Measurements from ENCODE around the gene COMMD3. TPM values are rescaled to one million over a fixed set of nuclear protein-coding genes. Genes with fewer than 3 reads are reported as not detected.

The COMMD3 gene
- total and polyA plus RNA-seq, 2 of the 8 experiments (the other 6 are each of a cell fraction or from before 2014, with no cell fraction given) = 2.3 to 2.7 TPM

DNA sequence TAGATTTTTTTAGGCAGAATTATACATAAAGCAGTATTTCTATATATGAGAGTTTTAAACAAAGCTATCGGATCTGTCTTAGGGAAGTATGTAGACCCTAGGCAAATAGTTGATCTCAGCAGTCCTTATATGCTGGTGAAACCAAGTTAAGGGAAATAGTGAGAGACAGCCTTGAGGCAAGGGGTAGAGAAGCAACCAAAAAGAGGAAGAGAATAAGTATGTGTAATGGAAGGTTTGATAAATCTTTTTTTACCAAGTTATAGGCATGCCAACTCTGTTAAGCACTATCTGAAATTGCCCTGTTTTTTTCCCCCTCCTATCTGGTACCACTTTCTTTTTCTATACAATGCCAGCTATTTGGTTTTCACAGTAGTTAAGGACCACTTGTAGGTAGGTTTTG lies 49.0 kb downstream of the COMMD3 start:
- no peak overlapping the region for H4K91ac ChIP-seq (replicated peaks; ENCODE audit: insufficient read length, low read length)
- H3K27ac ChIP-seq (ENCODE audit: low read depth, low read length) = no peak overlapping the region
- H3K27me3 ChIP-seq (replicated peaks in 1 of 4; ENCODE audit: control insufficient read depth in 3 of 4, extremely low read depth in 1 of 4, insufficient read depth in 3 of 4, low read length in 3 of 4) = no peaks in the 10 kb centered on the region
- H3K56ac ChIP-seq (replicated peaks; ENCODE audit: insufficient read length, low read depth, low read length) = no peak overlapping the region
- H2BK5ac ChIP-seq (ENCODE audit: low read depth, low read length) = no peak overlapping the region
- H4K8ac ChIP-seq (ENCODE audit: extremely low read depth, insufficient read depth, low read length) = no peak overlapping the region
- DNase-seq (ENCODE audit: low read depth in 1 of 2, low spot score in 2 of 2) = no peak
- no peak overlapping the region for H3K4me3 ChIP-seq (ENCODE audit: extremely low read depth in 1 of 4, insufficient read depth in 2 of 4, low read depth in 3 of 4, low read length in 4 of 4)
- H3K4me1 ChIP-seq (replicated peaks in 1 of 4; ENCODE audit: control insufficient read depth in 3 of 4, insufficient read depth in 4 of 4, low read length in 3 of 4) = no peaks in the 10 kb centered on the region
- H2BK120ac ChIP-seq (replicated peaks; ENCODE audit: low read depth, low read length) = no peak overlapping the region
- no peaks in the 10 kb centered on the region for H3K79me2 ChIP-seq (ENCODE audit: control insufficient read depth in 1 of 2, insufficient read depth in 2 of 2, low read length in 2 of 2)
- H3K4me2 ChIP-seq (ENCODE audit: insufficient read depth in 1 of 2, low read depth in 2 of 2, low read length in 2 of 2) = no peak overlapping the region
- H2BK15ac ChIP-seq (ENCODE audit: low read length) = no peak overlapping the region
- H3K9me3 ChIP-seq (ENCODE audit: insufficient read depth in 2 of 2, low read depth in 1 of 2, low read length in 1 of 2) = no peaks in the 10 kb centered on the region
- TF ChIP-seq SRF (IDR thresholded peaks at IDR 0.05; ENCODE audit: low read depth, low read length) (no peak), POLR2A (IDR thresholded peaks at IDR 0.05; ENCODE audit: control extremely low read depth in 1 of 2, low read depth in 2 of 2, low read length in 2 of 2) (no peak), GTF2F1 (IDR thresholded peaks at IDR 0.05; ENCODE audit: borderline replicate concordance, low read depth, low read length) (no peak), CBX8 (IDR thresholded peaks at IDR 0.05; ENCODE audit: borderline replicate concordance, low read depth, low read length) (no peak)
- TF ChIP-seq, protein P1, sequence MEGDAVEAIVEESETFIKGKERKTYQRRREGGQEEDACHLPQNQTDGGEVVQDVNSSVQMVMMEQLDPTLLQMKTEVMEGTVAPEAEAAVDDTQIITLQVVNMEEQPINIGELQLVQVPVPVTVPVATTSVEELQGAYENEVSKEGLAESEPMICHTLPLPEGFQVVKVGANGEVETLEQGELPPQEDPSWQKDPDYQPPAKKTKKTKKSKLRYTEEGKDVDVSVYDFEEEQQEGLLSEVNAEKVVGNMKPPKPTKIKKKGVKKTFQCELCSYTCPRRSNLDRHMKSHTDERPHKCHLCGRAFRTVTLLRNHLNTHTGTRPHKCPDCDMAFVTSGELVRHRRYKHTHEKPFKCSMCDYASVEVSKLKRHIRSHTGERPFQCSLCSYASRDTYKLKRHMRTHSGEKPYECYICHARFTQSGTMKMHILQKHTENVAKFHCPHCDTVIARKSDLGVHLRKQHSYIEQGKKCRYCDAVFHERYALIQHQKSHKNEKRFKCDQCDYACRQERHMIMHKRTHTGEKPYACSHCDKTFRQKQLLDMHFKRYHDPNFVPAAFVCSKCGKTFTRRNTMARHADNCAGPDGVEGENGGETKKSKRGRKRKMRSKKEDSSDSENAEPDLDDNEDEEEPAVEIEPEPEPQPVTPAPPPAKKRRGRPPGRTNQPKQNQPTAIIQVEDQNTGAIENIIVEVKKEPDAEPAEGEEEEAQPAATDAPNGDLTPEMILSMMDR (IDR thresholded peaks at IDR 0.05; ENCODE audit: control extremely low read depth in 1 of 3, insufficient read depth in 1 of 3, low read depth in 1 of 3, low read length in 3 of 3) = no peak
- TF ChIP-seq, protein P2, sequence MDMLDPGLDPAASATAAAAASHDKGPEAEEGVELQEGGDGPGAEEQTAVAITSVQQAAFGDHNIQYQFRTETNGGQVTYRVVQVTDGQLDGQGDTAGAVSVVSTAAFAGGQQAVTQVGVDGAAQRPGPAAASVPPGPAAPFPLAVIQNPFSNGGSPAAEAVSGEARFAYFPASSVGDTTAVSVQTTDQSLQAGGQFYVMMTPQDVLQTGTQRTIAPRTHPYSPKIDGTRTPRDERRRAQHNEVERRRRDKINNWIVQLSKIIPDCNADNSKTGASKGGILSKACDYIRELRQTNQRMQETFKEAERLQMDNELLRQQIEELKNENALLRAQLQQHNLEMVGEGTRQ (IDR thresholded peaks at IDR 0.05; ENCODE audit: low read length) = no peak
- CTCF ChIA-PET (ENCODE audit: partially characterized antibody) = no interaction called here
- H3K18ac ChIP-seq (ENCODE audit: extremely low read depth, low read length) = no peak overlapping the region
- H3K23me2 ChIP-seq (ENCODE audit: low read depth, low read length) = no peaks in the 10 kb centered on the region
- no peak overlapping the region for H2AK5ac ChIP-seq (ENCODE audit: low read depth, low read length)
- FAIRE-seq = no peak
- no peak overlapping the region for H3K9ac ChIP-seq (replicated peaks in 1 of 4; ENCODE audit: extremely low read depth in 1 of 4, low read depth in 3 of 4, low read length in 3 of 4)
- H4K20me1 ChIP-seq (replicated peaks in 1 of 2; ENCODE audit: control insufficient read depth in 1 of 2, insufficient read depth in 2 of 2, low read length in 2 of 2) = peaks cover 0 to 1% of the 10 kb centered on the region in 2 experiments
- H3K4ac ChIP-seq (replicated peaks; ENCODE audit: insufficient read length, low read depth, low read length) = no peak overlapping the region
- H3K23ac ChIP-seq (ENCODE audit: insufficient read length) = no peak overlapping the region
- no peak overlapping the region for H2BK12ac ChIP-seq (ENCODE audit: low read depth, low read length)
- no peak overlapping the region for H2BK20ac ChIP-seq (ENCODE audit: low read length)
- no peaks in the 10 kb centered on the region for H3K79me1 ChIP-seq (ENCODE audit: low read depth, low read length)
- H3K14ac ChIP-seq (ENCODE audit: insufficient read length) = no peak overlapping the region
- 75% methylated on average over 1 of the region's 1 CpG; no CpG with 5 or more reads in 1 of the 2 experiments for WGBS, 2 experiments (ENCODE audit: extremely low coverage in 1 of 2, insufficient coverage in 1 of 2, insufficient read length in 1 of 2, insufficient replicate concordance in 2 of 2, low coverage in 1 of 2, low lambda C conversion rate in 2 of 2, missing lambda C conversion rate in 1 of 2)
- no peak overlapping the region for H4K5ac ChIP-seq (ENCODE audit: insufficient read length, low read depth, low read length)
- POLR2A ChIA-PET (ENCODE audit: partially characterized antibody) = no interaction called here
- H2AFZ ChIP-seq (ENCODE audit: low read length) = no peak overlapping the region
- no peaks in the 10 kb centered on the region for H3K36me3 ChIP-seq (ENCODE audit: control insufficient read depth in 2 of 4, insufficient read depth in 4 of 4, low read length in 3 of 4)

All from H1 (cell line).